Fibroblast of upper back skin (primary cell): Measurements from ENCODE around the gene ANO1.

Experiments used
- DNase-seq: peaks from one replicate; pipeline ENCODE4 v3.0.0-alpha.2; 2013

Gene ANO1

DNA sequence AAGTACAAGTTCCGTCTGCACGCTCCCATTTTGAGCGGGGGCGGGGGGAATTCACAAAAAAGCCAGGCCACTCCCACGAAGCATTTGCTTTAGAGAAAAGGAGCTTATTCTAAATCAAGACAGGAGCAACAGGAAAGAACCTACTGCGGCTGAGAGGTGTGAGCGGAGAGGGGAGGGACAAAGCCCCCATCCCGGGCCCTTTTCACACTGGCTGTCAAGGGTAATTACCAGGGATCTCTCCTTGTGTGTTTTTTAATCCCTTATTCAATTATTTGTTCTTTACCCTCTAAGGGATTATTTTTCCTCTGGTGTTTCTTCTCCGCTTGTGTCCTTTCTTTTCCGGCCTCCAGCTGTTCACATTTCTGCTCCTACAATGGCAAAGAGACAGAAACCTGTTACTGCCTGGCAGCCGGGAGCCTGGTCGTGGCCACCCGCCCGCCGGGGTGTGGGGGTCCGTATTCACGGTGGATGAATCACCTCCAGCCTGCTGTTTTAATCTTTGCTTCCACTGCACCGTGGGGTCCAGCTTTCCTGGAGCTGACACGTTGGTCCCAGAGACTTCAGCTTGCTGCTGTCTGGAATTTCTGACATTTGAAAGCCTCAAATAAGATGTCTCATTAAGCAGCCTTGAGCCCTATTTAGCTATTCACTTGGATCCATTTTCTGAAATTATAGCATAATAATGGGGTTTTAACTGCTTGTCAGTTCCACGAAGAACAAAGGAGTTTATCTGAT is 63.5 kb downstream of the ANO1 start:
- no peak for DNase-seq

DNA sequence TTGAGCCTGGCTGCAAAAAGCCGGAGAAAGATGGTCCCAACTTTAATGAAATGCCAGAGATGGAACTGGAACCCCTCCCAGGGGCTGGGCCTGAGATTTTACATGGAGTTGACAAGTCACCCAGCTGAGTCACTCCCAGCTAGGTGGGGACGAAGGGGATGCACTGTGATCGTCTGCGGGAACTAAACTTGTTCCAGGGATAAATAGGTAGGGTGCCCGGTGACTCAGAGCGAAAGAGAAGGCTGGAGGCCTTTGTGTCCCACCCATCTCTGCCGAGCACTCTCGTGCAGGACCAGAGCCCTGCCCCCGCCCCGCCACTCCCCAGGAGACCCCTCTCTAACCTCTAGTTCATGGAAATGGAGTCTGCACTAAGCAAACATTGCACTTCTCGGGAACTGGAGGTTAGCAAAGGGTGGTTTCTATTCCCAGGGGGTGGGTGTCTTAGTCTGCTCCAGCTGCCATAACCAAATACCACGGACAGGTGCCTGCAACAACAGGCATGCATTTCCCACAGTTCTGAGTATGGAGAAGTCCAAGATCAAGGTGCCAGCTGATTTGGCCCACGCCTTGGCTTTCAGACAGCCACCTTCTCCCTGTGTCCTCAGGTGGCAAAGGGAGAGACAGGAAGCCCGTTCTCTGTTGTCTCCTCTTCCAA is 64.2 kb downstream of the ANO1 start:
- no peak for DNase-seq

DNA sequence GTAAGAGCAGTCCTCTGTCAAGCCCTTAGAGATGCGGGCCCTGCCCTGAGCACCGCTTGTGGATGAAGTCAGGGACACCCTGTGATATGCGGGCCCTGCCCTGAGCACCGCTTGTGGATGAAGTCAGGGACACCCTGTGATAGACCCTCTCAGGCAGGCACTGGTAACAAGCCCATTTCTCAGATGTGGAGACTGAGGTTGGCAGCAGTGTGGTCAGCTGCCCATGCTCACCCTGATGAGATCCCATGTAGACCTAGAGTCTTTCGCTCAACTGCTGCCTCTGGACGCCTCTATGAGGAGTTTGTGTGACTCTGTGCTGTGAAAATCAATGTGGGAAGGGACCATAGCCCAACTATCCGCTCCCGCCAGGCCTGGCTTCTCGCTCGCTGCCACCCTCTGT is 66.1 kb downstream of the ANO1 start:
- DNase-seq = no peak

DNA sequence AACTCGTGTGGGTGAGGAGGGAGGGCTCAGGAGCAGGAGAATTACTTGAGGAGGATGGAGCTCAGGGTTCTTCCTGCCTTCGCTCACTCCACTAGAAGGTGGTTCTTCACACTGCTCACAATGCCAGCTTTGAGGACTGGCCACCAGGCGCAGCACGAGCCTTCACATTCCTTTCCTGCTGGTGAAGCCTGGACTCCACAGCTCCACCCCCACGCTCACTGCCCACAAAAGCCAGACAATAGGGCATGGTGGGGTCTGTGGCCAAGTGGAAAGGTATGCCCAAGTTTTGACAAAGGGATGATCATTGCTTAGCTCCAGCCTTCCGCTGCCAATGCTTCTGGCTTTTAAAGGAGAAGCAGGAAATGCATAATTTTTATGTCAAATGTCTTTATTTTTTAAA is 67.0 kb downstream of the ANO1 start:
- DNase-seq = no peak

DNA sequence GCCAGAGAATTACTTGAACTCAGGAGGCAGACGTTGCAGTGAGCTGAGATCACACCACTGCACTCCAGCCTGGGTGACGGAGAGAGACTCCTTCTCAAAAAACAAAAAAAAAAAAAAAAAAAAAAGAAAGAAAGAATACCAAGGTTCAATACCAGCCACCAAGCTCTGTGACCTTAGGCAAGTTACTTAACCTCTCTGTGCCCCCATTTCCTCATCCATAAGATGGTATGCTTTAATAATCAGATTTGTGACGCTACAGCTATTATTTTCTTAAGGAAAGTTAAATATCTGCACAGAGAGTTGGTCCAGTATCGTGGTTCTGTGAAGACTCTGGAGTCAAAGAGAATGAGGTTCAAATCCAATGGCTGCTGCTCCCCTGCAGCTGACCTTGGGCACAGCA is 67.7 kb downstream of the ANO1 start:
- DNase-seq = no peak

DNA sequence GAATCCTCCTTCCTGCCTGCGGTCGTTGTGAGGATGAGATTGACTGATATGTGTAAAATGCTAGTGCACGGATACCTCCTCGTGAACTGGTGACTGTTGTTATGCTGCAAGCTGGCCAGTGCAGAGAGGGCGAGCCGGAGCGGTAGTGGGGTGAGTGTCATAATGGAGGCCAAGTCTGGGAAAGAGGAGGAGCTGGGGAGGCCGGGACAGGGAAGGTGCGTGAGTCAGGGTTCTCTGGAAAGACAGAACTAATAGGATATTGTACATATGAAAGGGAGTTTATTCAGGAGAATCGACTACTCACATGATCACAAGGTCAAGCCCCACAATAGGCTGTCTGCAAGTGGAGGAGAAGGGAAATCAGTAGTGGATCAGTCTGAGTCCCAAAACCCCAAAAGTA is 68.2 kb downstream of the ANO1 start:
- DNase-seq = no peak

DNA sequence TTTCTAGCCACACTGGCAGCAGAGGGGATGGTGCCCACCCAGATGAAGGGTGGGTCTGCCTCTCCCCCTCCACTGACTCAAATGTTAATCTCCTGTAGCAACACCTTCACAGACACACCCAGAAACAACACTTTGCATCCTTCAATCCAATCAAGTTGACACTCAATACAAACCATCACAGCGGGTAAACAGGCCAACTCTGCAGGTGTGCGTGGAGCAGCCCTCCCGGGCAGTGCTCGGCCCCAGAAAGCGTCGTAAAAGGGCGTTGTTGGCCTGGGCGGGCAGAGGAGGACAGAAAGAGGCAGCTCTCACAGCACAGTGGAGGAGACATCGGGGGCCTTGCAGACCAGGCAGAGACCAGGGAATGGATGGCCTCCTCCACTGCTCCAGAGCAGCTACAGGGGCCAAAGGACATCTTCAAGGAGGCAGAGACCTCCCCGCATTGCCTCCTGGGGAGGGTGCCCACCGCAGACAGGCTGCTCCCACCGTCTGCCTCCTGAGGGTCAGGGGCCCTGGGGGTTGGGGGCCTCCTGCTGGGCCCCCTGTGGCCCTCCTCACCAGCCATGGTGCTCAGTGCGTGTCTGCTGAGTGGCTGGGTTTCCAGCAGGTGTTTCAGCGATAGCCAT is 68.9 kb downstream of the ANO1 start:
- DNase-seq = no peak

DNA sequence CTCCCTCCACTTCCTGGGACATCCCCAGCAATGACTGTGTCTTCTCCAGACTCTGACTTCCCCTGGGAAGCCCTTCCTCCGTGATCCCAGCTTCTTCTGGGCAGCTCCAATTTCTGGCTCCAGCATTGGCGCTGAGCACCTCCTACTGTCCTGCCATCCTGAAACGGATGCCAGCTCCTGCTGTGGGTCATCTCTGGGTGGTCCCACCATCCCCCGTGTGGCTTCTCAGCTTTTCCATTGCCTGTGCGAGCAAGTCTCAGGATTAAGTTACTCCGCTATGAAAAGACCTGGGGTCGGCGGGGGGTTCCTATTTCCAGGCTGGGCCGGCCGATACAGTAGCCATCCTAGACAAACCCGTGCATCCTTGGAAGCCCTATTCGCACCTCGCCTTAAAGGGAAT is 69.6 kb downstream of the ANO1 start:
- DNase-seq = no peak

DNA sequence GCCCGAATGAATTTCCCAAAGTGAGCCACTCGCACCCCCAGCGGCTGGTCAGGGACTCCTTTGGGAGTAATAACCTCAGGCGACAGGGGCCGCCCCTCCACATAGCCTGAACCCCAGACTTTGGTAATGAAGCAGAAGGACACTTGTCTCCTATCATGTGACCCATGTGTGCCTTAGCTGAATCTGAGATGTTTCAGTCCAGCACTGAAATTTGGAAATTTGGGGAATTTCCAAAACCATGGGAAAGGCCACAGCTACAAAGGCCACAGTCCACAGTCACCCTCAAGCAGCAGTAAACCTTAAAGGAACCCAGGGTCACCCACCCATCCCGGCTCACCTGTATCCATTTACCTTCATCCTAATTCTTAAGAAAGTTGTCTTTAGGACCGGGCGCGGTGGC is 73.6 kb downstream of the ANO1 start:
- DNase-seq = no peak

DNA sequence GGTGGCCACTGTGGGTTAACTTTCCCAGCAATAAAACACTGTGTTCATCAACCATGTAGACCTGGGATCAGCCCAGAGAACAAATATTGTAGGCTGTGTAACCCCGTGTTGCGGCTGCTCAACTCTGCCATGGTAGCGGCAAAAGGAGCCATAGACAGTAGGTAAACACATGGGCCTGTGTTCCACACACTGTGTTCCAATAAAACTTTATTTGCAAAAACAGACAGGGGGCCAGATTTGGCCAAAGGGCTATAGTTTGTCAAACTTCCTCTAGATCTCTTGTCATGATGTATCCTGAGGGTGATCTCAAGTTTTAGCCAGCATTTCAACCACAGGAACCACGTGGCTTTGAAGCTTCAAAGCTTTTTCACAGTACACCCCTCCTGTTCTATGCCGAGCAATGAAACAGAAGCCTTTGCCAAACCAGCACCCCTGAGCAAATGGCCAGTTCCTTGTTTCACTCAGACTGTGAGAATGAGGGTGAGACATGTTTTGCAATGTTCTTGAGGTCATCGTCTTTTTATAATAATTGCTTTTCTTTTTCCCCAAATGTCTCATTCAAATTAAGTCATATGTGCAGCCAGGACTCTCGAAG is 75.1 kb downstream of the ANO1 start:
- DNase-seq = no peak

DNA sequence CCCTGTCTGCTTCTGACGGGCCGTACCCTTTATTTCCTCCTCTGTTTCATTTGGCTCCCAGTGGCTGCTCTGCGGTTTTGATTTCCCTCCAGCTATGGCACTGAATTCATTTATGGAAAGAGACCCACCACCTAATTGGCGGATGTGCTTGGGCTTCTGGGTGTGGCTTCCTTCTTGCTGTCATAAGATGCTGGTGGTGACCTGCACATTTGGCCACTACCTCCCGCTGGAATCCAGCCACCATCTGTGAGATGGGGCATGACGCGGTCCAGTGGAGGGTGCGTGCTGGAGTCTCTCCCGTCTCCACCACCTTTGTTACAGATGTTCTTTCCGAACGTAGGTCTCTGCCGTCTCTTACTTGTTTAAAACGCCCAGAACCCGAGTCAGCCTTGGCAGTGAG is 77.3 kb downstream of the ANO1 start:
- no peak for DNase-seq

DNA sequence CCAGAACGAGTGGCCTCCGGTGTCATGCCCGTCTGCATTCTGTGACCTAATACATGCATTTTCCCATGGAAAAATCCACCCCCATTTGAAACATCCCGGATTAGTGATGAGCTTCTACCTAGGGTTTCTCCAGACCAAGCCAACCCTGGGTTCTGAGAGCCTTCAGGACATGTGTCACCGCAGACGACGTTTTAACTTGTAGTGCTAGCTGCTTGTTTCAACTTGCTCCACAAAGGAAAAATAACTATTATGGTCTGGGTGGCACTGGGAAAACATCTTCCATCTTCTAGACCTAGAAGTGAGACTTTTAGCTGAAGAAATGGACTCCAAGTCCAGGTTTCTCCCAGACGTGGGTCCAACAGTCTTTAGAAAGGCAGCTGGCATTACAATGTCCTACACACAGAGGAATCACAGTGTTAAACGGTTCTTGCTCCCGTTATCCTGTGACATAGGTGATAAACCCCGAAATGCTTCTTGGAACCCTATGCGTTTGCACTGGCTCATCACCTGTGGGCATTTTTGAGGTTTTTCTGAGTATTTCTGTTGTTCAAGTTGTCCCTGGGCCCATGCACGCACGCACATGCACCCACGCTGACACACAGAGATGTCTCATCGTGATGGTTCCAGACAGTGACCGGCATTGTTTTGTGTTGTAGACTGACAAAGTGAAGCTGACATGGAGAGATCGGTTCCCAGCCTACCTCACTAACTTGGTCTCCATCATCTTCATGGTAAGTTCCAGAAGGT is 78.3 kb downstream of the ANO1 start:
- no peak for DNase-seq

DNA sequence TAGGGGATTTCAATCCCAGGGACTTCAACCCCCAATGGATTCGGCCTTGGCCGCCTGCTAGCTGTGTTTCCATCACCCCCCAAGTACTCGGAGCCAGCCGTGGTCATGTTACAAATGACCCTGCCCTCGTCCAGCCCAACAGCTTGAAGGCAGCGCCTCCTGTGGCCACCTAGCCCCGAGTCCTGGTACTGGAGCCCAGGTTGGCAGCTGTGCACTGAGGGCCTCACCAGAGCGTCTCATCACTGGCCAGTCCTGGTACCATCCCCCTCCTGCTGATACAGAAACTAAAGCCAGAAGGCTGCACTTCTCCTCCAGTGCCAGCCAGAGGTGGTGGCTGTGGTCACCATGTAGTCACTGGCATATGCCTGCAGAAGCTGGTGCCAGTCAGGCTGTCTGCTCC is 80.1 kb downstream of the ANO1 start:
- DNase-seq = no peak

DNA sequence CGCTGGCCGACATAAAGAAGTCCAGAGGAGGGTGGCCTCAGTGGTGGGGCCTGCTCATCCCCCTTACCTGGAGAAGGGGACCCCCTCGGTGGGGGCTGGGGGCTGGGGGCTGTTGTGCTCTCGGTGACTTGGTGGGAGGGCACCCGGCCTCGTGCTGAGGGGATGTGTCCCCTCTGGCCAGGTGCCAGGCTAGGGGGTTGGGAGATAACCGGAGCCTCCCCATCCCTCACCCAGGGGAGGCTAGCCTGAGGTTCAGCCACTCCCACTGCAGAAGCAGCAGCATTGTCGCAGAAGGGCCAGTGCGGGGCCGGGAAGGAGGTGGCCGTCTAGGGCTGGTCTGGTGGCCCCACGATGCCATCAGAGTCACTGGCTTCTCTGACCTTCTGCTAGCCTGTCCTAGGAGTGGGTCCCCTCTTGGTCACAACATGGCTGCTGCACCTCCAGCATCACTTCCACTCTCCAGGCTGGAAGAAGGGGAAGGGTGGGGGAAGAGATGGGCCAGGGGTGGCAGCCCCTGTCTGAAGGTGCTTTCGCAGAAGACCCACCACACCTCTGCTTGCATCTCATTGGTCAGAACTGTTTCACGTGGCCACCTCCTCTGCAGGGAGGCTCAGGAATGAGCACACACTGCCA is 80.8 kb downstream of the ANO1 start:
- DNase-seq = no peak

DNA sequence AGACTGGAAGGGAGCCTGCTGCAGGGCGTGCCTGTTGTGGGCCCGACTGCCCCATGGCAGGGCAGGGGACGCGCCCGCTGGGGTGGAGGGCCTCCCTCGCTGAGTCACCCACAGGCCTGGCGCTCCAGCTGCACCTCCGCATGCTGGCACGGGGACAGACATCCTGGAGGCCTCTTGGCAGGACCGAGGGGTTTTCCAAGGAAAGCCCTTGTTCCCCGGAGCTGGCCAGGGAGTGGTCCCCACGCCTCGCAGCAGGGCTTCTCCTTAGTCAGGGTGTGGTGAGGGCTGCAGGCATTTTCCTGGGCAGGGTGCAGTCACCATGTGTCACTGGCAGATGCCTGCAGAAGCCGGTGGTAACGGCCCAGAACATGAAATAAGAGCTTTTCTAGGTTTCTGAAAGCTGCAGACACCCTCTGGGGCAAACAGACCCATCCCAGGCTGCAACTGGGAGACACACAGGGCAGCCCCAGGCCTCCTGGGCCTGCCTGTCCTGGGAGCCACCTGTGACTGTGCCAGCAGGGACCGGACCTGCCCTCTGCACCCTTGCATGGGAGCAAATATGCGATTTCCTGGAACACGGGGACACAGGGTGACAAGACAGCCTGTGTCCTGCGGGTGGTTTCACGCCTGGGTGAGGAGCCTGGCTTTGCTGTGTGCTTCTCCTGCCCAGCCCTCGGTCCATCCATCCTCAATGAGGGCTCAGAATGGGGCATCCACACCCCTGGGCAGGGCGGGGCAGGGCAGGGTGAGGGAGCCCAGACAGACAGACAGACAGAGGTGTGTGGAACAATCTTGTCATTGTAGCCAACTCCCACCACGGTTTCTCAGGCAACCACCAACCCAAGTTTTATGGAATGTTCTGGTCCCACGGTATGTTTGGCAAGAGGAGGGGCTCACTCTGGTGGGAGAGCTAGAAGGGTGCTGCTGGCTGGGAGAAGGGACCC is 81.8 kb downstream of the ANO1 start:
- DNase-seq = no peak

DNA sequence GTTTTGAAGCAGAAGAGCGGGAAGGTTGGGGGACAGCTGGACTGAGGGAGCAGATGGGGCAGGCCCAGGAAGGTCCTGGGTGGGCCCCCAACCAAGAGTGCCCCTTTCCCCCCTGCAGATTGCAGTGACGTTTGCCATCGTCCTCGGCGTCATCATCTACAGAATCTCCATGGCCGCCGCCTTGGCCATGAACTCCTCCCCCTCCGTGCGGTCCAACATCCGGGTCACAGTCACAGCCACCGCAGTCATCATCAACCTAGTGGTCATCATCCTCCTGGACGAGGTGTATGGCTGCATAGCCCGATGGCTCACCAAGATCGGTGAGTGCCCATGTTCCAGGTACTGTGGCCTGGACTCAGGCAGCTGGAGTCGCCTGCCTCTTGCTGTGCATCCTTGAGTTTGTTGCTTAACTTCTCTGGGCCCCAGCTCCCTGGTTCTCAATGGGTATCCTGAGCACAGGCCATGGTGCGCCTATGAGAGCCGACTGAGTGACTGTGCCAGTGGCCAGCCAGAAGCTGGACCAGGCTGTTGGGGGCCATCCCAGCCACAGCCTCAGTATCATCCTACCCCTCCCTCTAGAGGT is 83.0 kb downstream of the ANO1 start:
- DNase-seq = no peak

DNA sequence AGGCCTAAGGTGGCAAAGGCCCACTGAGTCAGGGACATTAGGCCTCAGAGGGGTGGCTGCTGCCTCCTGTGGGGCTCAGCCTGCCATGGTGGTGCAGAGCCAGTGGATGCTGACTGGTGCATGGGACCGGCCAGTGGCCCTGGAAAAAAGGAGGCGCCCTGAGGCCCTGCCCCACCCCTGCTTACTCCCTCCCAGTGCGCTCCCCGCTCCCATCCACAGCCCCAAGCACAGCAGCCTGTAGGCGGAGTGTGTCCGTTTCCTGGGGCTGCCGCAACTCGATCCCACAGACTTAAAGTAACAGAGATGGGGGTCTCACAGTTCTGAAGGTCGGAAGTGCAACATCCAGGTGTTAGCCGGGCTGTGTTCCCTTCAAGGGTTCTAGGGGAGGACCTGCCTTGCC is 86.6 kb downstream of the ANO1 start:
- no peak for DNase-seq

DNA sequence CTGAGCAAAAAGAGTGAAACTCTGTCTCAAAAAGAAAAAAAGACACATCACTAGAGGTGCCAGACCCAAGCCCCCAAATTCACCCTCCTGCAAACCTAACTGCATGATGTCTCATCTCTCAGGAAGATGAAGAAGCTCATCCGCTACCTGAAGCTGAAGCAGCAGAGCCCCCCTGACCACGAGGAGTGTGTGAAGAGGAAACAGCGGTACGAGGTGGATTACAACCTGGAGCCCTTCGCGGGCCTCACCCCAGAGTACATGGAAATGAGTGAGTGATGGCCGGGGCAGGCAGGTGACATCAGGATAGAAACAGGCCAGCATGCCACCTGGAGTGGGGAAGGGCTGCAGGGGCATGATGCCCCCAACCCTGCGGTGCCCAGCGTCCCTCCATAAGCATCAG is 89.0 kb downstream of the ANO1 start:
- no peak for DNase-seq

DNA sequence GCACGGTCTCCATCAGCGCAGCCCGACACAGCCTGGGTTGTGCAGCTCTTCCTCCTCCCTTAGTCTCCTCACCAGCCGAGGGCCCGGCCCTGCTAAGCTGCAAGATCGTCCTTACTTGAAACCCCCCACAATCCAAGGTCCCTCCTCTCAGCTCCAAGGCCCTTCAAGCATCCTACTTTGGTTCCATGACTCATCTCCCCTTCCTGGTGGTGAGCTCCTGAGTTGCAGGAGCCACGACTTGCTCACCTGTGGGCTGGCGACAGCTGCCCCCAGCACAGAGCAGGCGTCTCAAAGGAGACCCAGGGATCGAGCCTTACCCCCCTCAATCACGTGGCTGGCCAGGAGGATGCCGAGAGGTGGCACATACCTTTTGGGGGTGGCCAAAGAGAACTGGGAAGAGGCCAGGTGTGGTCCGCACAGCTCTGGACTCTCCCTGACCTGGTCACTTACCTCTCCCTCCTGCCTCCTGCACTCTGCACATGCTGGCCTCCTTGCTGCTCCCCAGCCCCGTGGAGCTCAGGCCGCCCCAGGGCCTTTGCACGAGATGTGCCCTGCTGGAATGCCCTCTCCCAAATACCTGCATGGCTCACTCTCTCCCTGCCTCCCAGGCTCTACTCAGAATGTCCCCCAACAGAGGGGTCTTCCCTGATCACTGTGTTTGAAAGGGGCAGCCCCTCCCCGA is 89.7 kb downstream of the ANO1 start:
- no peak for DNase-seq

DNA sequence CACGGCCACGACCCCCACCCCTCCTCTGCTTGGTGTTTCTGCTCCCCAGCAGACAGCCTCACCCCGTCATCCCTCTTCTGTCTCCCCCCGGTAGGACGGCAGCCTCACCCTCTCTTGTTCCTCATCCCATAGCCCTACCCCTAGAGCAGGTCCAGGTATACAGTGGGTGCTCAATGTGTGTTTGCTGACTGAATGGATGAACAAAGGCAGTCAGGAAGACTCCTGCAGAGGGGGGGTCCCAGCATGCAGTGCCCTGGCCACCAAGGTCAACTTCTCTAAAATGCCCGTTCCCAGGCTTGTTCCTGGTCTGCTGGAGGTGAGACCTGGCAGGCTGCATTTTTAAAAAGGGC is 90.3 kb downstream of the ANO1 start:
- DNase-seq = no peak

DNA sequence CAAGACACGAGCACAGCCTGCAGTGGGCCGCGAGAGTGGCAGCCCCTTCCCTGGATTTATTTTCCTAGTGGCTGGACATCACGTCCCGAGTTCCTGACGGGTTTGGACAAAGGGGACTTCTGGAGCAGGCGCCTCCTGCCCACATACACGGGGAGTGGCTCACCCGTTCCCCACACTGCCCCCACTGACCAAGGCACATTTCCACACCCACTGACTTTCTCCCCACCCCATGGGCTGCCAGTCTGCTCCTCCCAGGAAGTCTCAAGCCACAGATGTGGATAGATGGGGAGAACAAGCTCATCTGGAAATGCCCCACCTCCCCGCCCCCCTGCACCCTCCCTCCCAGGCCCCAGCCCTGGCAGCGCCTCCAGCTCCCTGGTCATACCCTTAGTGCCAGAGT is 91.0 kb downstream of the ANO1 start:
- DNase-seq = no peak
